ENCODE results near the gene KMT2C.
"Not testable (repeated sequence)": the region's sequence is repeated elsewhere in the genome, so short reads cannot be mapped to it uniquely, and the experiment has no call there.

The KMT2C gene

GRCh38 chr7:152435384-152436110 lies at the start of gene KMT2C:
Gene KMT2C (minus strand): TSS chr7:152436003. CDS start chr7:152435786, 217 bp downstream.
- DNase-seq: no peak

- DNase-seq: no peak
Measured at GRCh38 chr7:152481082-152481481, 45.3 kb upstream of the KMT2C start.

GRCh38 chr7:152480664-152481063 lies 44.9 kb upstream of the KMT2C start:
- no peak for DNase-seq

- DNase-seq: no peak
Measured at GRCh38 chr7:152479595-152479994, 43.8 kb upstream of the KMT2C start.

GRCh38 chr7:152478140-152478539 lies 42.3 kb upstream of the KMT2C start:
- no peak for DNase-seq

- no peak for DNase-seq
Measured at GRCh38 chr7:152477079-152477478, 41.3 kb upstream of the KMT2C start.

GRCh38 chr7:152476551-152476950 lies 40.7 kb upstream of the KMT2C start:
- DNase-seq: no peak

- not testable (repeated sequence) for DNase-seq
Measured at GRCh38 chr7:152471023-152471620, 35.3 kb upstream of the KMT2C start.

GRCh38 chr7:152470251-152471022 lies 34.6 kb upstream of the KMT2C start:
- DNase-seq: not testable (repeated sequence)

- DNase-seq: not testable (repeated sequence)
Measured at GRCh38 chr7:152469576-152469975, 33.8 kb upstream of the KMT2C start.

GRCh38 chr7:152467225-152467624 lies 31.4 kb upstream of the KMT2C start:
- DNase-seq: no peak

GRCh38 chr7:152465119-152465387 lies 29.2 kb upstream of the KMT2C start:
- no peak for DNase-seq

GRCh38 chr7:152464312-152465118 lies 28.7 kb upstream of the KMT2C start:
- peak; percentile 23 for DNase-seq

- peak; percentile 99 for DNase-seq
Measured at GRCh38 chr7:152463709-152464311, 28.0 kb upstream of the KMT2C start.

GRCh38 chr7:152462995-152463708 lies 27.3 kb upstream of the KMT2C start:
- no peak for DNase-seq

GRCh38 chr7:152459724-152460251 lies 24.0 kb upstream of the KMT2C start:
- no peak for DNase-seq

- DNase-seq: no peak
Measured at GRCh38 chr7:152451356-152451755, 15.6 kb upstream of the KMT2C start.

GRCh38 chr7:152445386-152446008 lies 9.7 kb upstream of the KMT2C start:
- DNase-seq: not testable (repeated sequence)

GRCh38 chr7:152443586-152443985 lies 7.8 kb upstream of the KMT2C start:
- no peak for DNase-seq

- DNase-seq: no peak
Measured at GRCh38 chr7:152442330-152442835, 6.6 kb upstream of the KMT2C start.

- not testable (repeated sequence) for DNase-seq
Measured at GRCh38 chr7:152441810-152442209, 6.0 kb upstream of the KMT2C start.

All from NCI-H1694 (cell line).